K562 (cell line): ENCODE measurements around the gene MICAL2. TPM values are rescaled to one million over a fixed set of nuclear protein-coding genes. Genes with fewer than 3 reads are reported as not detected.

Experiments used
- ASH1L ChIP-seq: fragments of 450-650 bp; IDR thresholded peaks from 2 replicates; pipeline ENCODE4 v1.6.1; 2018; ENCODE audit warnings: borderline replicate concordance, mild to moderate bottlenecking, low read depth; ENCODE audit not compliant: partially characterized antibody
- C11orf30 ChIP-seq: fragments of 450-650 bp; IDR thresholded peaks from 2 replicates; pipeline ENCODE4 v1.6.1; 2016; ENCODE audit warnings: low read depth, mild to moderate bottlenecking
- ETV5 ChIP-seq: sonication (generic); formaldehyde crosslinking; IDR thresholded peaks from 2 replicates; pipeline ENCODE4 v1.4.0; 2020; ENCODE audit warnings: low read depth, mild to moderate bottlenecking, missing genetic modification reagents
- HDAC1 ChIP-seq, 2 experiments: fragments of 450-650 bp; IDR thresholded peaks; 2 replicates each; pipeline ENCODE4 v1.6.1; 2016 to 2017; ENCODE audit warnings: inconsistent platforms in 1 of 2, mild to moderate bottlenecking in 1 of 2, moderate library complexity in 1 of 2
- HDAC2 ChIP-seq: fragments of 450-650 bp; IDR thresholded peaks from 2 replicates; pipeline ENCODE4 v1.6.1; 2016; ENCODE audit warnings: mild to moderate bottlenecking
- NR1H2 ChIP-seq: sonication (generic); formaldehyde crosslinking; IDR thresholded peaks from 2 replicates; pipeline ENCODE4 v1.4.0; 2020; ENCODE audit warnings: mild to moderate bottlenecking, missing genetic modification reagents
- RBM17 ChIP-seq: fragments of 200-400 bp; formaldehyde crosslinking; IDR thresholded peaks from 2 replicates; pipeline ENCODE4 v1.6.1; 2017; ENCODE audit warnings: low read depth, mild to moderate bottlenecking, low read length, borderline replicate concordance
- ZNF354B ChIP-seq: fragments of 250-450 bp; sonication (Bioruptor Pico); IDR thresholded peaks from 2 replicates; pipeline ENCODE4 v1.4.0; 2020
- ZNF77 ChIP-seq: fragments of 250-450 bp; sonication (Bioruptor Pico); IDR thresholded peaks from 2 replicates; pipeline ENCODE4 v1.5.0; 2020
- polyA plus RNA-seq, 8 experiments: library from polyadenylated mRNA; depleted of rRNA in 4 of 8; stranded (reverse) in 5 of 8; unstranded in 3 of 8; fragments of >200 nt; fragmentation: Nextera tagmentation in 2 of 8; fragmentation: Illumina TruSeq in 1 of 8; extraction: Ambion mirVana in 2 of 8; extraction: Trizol in 1 of 8; gene quantifications; 2 replicates each; pipeline versions ENCODE4 v1.2.1 to v1.2.3, GENCODE V29; 2011 to 2014; ENCODE audit warnings: inconsistent platforms in 1 of 8, missing spikeins in 1 of 8
- total RNA-seq, 7 experiments: library from RNA; depleted of rRNA in 6 of 7; stranded (reverse); fragments of >200 nt in 6 of 7; fragmentation: Illumina TruSeq in 2 of 7; extraction: Trizol in 2 of 7; gene quantifications; 2 replicates each; pipeline versions ENCODE4 v1.2.1 to v1.2.3, GENCODE V29; 2011 to 2021; ENCODE audit warnings: low replicate concordance in 1 of 7
- TF ChIP-seq, protein P1 (sequence below), 2 experiments: fragments of 450-650 bp; formaldehyde crosslinking in 1 of 2; IDR thresholded peaks; 2 replicates each; pipeline versions ENCODE4 v1.4.0 to v1.6.1; 2014 to 2020; ENCODE audit warnings: mild to moderate bottlenecking in 2 of 2, borderline replicate concordance in 1 of 2, low read depth in 1 of 2
- TF ChIP-seq, protein P2 (sequence below), 2 experiments: fragments of 200-800 bp in 1 of 2; sonication (Bioruptor generic) in 1 of 2; sonication (generic) in 1 of 2; formaldehyde crosslinking in 1 of 2; IDR thresholded peaks in 1 of 2; conservative IDR thresholded peaks in 1 of 2; 2 replicates each; pipeline versions ENCODE4 v1.5.0 to v1.6.1; 2016 to 2020; ENCODE audit warnings: missing compliant biosample characterization in 1 of 2, missing genetic modification characterization in 1 of 2, missing genetic modification reagents in 1 of 2
- TF ChIP-seq, protein P3 (sequence below): fragments of 450-650 bp; formaldehyde crosslinking; IDR thresholded peaks from 2 replicates; pipeline ENCODE4 v1.4.0; 2020; ENCODE audit warnings: mild to moderate bottlenecking, moderate library complexity
- TF ChIP-seq, protein P4 (sequence below): fragments of 250-450 bp; sonication (Bioruptor Pico); IDR thresholded peaks from 2 replicates; pipeline ENCODE4 v1.5.0; 2021
- TF ChIP-seq, protein P5 (sequence below): sonication (generic); formaldehyde crosslinking; IDR thresholded peaks from 2 replicates; pipeline ENCODE4 v1.8.0; 2022; ENCODE audit warnings: mild to moderate bottlenecking, missing genetic modification reagents

Gene MICAL2
- total and polyA plus RNA-seq, 9 of the 15 experiments (the other 6 are each of a cell fraction or from before 2014, with no cell fraction given) = 4.7 to 64.2 (median 33.6) TPM

DNA sequence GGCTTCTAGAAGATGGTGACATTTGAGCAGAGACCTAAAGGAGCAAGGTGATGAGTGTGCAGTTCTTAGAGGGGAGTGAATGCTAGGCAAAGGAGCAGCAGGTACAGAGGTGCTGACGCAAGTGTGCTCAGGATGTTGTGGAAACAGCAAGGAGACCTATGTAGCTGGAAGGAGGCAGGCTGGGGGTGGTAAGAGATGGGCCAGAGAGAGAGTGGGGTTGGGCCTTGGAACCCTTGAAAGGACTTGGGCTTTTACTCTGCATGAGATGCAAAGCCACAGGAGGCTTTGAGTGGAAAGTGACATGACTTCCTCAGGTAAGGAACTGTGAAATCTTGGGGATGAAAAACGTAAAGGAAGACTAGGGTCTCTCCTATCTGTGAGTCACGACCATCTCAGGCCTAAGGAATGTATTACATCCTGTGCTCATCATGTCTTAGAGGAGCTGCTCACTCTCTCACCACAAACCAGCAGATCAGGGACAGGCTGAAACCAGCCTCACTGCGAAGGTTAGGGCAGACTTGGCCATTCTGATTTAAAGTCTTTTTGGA is 65.4 kb downstream of the MICAL2 start (continued):
- TF ChIP-seq, protein P1, sequence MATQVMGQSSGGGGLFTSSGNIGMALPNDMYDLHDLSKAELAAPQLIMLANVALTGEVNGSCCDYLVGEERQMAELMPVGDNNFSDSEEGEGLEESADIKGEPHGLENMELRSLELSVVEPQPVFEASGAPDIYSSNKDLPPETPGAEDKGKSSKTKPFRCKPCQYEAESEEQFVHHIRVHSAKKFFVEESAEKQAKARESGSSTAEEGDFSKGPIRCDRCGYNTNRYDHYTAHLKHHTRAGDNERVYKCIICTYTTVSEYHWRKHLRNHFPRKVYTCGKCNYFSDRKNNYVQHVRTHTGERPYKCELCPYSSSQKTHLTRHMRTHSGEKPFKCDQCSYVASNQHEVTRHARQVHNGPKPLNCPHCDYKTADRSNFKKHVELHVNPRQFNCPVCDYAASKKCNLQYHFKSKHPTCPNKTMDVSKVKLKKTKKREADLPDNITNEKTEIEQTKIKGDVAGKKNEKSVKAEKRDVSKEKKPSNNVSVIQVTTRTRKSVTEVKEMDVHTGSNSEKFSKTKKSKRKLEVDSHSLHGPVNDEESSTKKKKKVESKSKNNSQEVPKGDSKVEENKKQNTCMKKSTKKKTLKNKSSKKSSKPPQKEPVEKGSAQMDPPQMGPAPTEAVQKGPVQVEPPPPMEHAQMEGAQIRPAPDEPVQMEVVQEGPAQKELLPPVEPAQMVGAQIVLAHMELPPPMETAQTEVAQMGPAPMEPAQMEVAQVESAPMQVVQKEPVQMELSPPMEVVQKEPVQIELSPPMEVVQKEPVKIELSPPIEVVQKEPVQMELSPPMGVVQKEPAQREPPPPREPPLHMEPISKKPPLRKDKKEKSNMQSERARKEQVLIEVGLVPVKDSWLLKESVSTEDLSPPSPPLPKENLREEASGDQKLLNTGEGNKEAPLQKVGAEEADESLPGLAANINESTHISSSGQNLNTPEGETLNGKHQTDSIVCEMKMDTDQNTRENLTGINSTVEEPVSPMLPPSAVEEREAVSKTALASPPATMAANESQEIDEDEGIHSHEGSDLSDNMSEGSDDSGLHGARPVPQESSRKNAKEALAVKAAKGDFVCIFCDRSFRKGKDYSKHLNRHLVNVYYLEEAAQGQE (IDR thresholded peaks at IDR 0.05; ENCODE audit: borderline replicate concordance) = 0 out of 2 replicates have a peak, but pooled peaks have one; percentile 16
- TF ChIP-seq, protein P1 (CRISPR knock-in tag; IDR thresholded peaks at IDR 0.05; ENCODE audit: low read depth) = no peak
- TF ChIP-seq ETV5 (CRISPR knock-in tag) = 0 out of 2 replicates have a peak, but pooled peaks have one; percentile 38
- no peak for TF ChIP-seq HDAC1 (IDR thresholded peaks at IDR 0.05)
- TF ChIP-seq, protein P2, sequence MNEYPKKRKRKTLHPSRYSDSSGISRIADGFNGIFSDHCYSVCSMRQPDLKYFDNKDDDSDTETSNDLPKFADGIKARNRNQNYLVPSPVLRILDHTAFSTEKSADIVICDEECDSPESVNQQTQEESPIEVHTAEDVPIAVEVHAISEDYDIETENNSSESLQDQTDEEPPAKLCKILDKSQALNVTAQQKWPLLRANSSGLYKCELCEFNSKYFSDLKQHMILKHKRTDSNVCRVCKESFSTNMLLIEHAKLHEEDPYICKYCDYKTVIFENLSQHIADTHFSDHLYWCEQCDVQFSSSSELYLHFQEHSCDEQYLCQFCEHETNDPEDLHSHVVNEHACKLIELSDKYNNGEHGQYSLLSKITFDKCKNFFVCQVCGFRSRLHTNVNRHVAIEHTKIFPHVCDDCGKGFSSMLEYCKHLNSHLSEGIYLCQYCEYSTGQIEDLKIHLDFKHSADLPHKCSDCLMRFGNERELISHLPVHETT (CRISPR knock-in tag; conservative IDR thresholded peaks at IDR 0.05 in 1 of 2, IDR thresholded peaks at IDR 0.05 in 1 of 2) = no peak
- TF ChIP-seq, protein P3, sequence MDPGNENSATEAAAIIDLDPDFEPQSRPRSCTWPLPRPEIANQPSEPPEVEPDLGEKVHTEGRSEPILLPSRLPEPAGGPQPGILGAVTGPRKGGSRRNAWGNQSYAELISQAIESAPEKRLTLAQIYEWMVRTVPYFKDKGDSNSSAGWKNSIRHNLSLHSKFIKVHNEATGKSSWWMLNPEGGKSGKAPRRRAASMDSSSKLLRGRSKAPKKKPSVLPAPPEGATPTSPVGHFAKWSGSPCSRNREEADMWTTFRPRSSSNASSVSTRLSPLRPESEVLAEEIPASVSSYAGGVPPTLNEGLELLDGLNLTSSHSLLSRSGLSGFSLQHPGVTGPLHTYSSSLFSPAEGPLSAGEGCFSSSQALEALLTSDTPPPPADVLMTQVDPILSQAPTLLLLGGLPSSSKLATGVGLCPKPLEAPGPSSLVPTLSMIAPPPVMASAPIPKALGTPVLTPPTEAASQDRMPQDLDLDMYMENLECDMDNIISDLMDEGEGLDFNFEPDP (CRISPR knock-in tag) = no peak
- TF ChIP-seq, protein P4, sequence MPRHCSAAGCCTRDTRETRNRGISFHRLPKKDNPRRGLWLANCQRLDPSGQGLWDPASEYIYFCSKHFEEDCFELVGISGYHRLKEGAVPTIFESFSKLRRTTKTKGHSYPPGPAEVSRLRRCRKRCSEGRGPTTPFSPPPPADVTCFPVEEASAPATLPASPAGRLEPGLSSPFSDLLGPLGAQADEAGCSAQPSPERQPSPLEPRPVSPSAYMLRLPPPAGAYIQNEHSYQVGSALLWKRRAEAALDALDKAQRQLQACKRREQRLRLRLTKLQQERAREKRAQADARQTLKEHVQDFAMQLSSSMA (CRISPR knock-in tag) = no peak
- TF ChIP-seq NR1H2 (CRISPR knock-in tag) = no peak
- no peak for TF ChIP-seq ZNF354B (CRISPR knock-in tag)
- no peak for TF ChIP-seq RBM17
- TF ChIP-seq ASH1L = no peak
- no peak for TF ChIP-seq HDAC2
- TF ChIP-seq, protein P5, sequence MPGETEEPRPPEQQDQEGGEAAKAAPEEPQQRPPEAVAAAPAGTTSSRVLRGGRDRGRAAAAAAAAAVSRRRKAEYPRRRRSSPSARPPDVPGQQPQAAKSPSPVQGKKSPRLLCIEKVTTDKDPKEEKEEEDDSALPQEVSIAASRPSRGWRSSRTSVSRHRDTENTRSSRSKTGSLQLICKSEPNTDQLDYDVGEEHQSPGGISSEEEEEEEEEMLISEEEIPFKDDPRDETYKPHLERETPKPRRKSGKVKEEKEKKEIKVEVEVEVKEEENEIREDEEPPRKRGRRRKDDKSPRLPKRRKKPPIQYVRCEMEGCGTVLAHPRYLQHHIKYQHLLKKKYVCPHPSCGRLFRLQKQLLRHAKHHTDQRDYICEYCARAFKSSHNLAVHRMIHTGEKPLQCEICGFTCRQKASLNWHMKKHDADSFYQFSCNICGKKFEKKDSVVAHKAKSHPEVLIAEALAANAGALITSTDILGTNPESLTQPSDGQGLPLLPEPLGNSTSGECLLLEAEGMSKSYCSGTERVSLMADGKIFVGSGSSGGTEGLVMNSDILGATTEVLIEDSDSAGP (CRISPR knock-in tag) = no peak
- no peak for TF ChIP-seq ZNF77
- peak; percentile 81 for TF ChIP-seq C11orf30
